GM12801 (cell line): ENCODE data around the gene DNM2.

Experiments used
- CTCF ChIP-seq: IDR thresholded peaks from one replicate; pipeline ENCODE4 v1.5.1; 2011; ENCODE audit warnings: control low read depth; ENCODE audit not compliant: insufficient read length; ENCODE audit errors: extremely low read depth

The DNM2 gene

GRCh38 chr19:10744253-10744798 lies 26.4 kb downstream of the DNM2 start:
- TF ChIP-seq CTCF, result no peak

GRCh38 chr19:10744801-10745293 lies 27.0 kb downstream of the DNM2 start:
- TF ChIP-seq CTCF, result no peak

- TF ChIP-seq CTCF, result no peak
Observed at GRCh38 chr19:10747271-10747670, 29.4 kb downstream of the DNM2 start.

GRCh38 chr19:10747674-10748073 lies 29.8 kb downstream of the DNM2 start:
- TF ChIP-seq CTCF, result no peak

- no peak for TF ChIP-seq CTCF
Observed at GRCh38 chr19:10748195-10748926, 30.5 kb downstream of the DNM2 start.

GRCh38 chr19:10748927-10749434 lies 31.1 kb downstream of the DNM2 start:
- TF ChIP-seq CTCF, result no peak

- no peak for TF ChIP-seq CTCF
Observed at GRCh38 chr19:10749435-10750384, 31.8 kb downstream of the DNM2 start.
